Measurements from ENCODE around the gene MAN1C1.
"Not testable (repeated sequence)": the region's sequence is repeated elsewhere in the genome, so short reads cannot be mapped to it uniquely, and the experiment has no call there.

The MAN1C1 gene

DNA sequence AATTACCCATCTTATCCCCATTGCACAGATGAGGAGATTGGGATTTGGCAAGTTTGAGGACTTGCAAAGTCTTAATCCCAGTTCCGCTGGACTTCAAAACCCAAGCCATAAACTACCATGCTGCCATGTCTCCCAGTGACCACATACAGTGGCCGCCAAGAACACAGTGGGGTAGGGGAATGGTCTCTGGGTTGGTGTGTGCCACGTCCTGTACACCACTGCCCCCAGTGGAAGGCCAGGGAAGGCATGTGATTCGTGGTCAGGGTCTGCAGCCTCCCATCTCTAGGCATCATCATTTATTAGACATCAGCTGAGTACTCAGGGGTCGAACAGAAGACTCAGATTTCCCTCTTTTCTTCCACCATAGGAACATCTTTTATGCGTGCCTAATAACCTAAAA is 76.0 kb downstream of the MAN1C1 start:
- TF ChIP-seq, protein P1, sequence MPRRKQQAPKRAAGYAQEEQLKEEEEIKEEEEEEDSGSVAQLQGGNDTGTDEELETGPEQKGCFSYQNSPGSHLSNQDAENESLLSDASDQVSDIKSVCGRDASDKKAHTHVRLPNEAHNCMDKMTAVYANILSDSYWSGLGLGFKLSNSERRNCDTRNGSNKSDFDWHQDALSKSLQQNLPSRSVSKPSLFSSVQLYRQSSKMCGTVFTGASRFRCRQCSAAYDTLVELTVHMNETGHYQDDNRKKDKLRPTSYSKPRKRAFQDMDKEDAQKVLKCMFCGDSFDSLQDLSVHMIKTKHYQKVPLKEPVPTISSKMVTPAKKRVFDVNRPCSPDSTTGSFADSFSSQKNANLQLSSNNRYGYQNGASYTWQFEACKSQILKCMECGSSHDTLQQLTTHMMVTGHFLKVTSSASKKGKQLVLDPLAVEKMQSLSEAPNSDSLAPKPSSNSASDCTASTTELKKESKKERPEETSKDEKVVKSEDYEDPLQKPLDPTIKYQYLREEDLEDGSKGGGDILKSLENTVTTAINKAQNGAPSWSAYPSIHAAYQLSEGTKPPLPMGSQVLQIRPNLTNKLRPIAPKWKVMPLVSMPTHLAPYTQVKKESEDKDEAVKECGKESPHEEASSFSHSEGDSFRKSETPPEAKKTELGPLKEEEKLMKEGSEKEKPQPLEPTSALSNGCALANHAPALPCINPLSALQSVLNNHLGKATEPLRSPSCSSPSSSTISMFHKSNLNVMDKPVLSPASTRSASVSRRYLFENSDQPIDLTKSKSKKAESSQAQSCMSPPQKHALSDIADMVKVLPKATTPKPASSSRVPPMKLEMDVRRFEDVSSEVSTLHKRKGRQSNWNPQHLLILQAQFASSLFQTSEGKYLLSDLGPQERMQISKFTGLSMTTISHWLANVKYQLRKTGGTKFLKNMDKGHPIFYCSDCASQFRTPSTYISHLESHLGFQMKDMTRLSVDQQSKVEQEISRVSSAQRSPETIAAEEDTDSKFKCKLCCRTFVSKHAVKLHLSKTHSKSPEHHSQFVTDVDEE (CRISPR knock-in tag; IDR thresholded peaks at IDR 0.05), result no peak
- TF ChIP-seq OSR1 (CRISPR knock-in tag; IDR thresholded peaks at IDR 0.05) (no peak), ZC3H10 (CRISPR knock-in tag; IDR thresholded peaks at IDR 0.05) (no peak), ZNF565 (CRISPR knock-in tag; conservative IDR thresholded peaks at IDR 0.05; ENCODE audit: low read depth) (no peak), CSDC2 (CRISPR knock-in tag; IDR thresholded peaks at IDR 0.05) (no peak), RARB (CRISPR knock-in tag; IDR thresholded peaks at IDR 0.05) (no peak)
- TF ChIP-seq, protein P2, sequence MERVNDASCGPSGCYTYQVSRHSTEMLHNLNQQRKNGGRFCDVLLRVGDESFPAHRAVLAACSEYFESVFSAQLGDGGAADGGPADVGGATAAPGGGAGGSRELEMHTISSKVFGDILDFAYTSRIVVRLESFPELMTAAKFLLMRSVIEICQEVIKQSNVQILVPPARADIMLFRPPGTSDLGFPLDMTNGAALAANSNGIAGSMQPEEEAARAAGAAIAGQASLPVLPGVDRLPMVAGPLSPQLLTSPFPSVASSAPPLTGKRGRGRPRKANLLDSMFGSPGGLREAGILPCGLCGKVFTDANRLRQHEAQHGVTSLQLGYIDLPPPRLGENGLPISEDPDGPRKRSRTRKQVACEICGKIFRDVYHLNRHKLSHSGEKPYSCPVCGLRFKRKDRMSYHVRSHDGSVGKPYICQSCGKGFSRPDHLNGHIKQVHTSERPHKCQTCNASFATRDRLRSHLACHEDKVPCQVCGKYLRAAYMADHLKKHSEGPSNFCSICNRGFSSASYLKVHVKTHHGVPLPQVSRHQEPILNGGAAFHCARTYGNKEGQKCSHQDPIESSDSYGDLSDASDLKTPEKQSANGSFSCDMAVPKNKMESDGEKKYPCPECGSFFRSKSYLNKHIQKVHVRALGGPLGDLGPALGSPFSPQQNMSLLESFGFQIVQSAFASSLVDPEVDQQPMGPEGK (CRISPR knock-in tag; IDR thresholded peaks at IDR 0.05; ENCODE audit: borderline replicate concordance), result no peak
- ATAC-seq, result peak; percentile 40; the same call in 1 of the 3 replicates

DNA sequence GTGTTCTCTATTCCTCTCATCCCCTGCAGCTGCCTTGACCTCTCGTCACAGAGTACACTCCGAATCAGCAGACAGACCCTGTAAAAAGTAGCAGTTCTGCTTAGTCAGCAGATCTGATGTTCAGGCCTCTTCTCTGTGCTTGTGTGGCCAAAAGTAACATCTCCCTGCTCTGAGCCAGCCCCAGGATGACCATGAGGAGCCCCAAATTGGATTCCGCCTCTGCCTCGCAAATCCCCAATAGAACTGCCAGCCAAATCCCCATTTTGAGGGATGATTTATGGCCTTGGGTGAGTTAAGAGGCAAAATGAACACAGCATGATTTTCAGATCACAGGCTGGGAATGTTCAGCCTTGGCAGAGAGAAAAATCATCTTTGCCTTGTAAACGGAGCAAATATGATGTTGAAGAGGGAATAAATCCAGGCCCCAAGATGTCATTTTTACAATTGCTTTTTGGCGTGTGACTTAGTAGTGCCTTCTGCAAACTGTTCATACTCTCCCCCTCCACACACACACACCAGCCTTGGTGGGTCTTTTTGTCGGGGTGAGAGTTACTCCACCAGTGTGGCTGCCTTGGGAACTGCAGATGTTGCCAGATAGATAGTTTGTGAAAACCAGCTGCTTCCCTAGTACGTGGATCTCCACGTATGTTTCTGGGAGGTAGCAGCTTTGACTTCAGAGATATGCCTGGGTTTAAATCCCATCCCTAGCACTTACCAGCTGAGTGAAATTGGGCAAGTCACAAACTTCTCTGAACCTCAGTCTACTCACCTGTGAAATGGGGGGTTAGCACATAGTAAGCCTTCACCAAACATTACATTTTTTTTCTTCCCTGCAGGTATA is 77.8 kb downstream of the MAN1C1 start:
- no peak for TF ChIP-seq OSR1 (CRISPR knock-in tag; IDR thresholded peaks at IDR 0.05)

GRCh38 chr1:25695090-25695770 is 78.6 kb downstream of the MAN1C1 start:
- peak; percentile 67 for ATAC-seq
- TF ChIP-seq ZFP3 (CRISPR knock-in tag; IDR thresholded peaks at IDR 0.05) (0 out of 2 replicates have a peak, but pooled peaks have one; percentile 18), PPARA (CRISPR knock-in tag; IDR thresholded peaks at IDR 0.05; ENCODE audit: borderline replicate concordance) (no peak)

More for the DNA sequence above, 77.8 kb downstream of the MAN1C1 start:
- no peak for ATAC-seq

- no peak for TF ChIP-seq PPARA (CRISPR knock-in tag; IDR thresholded peaks at IDR 0.05; ENCODE audit: borderline replicate concordance)
- TF ChIP-seq BACH2 (CRISPR knock-in tag; IDR thresholded peaks at IDR 0.05; ENCODE audit: borderline replicate concordance), result no peak
- no peak for TF ChIP-seq ZNF8 (CRISPR knock-in tag; IDR thresholded peaks at IDR 0.05)
- TF ChIP-seq, protein P2 (CRISPR knock-in tag; IDR thresholded peaks at IDR 0.05; ENCODE audit: borderline replicate concordance), result no peak
- no peak for TF ChIP-seq ESRRG (CRISPR knock-in tag; IDR thresholded peaks at IDR 0.05)
- TF ChIP-seq ZNF565 (CRISPR knock-in tag; conservative IDR thresholded peaks at IDR 0.05; ENCODE audit: low read depth), result no peak
- no peak for TF ChIP-seq ISL1 (CRISPR knock-in tag; IDR thresholded peaks at IDR 0.05)
- no peak for TF ChIP-seq TOX (CRISPR knock-in tag; IDR thresholded peaks at IDR 0.05; ENCODE audit: borderline replicate concordance)
- TF ChIP-seq CREB5 (CRISPR knock-in tag; IDR thresholded peaks at IDR 0.05; ENCODE audit: low read depth), result no peak
- no peak for TF ChIP-seq SNAI2 (CRISPR knock-in tag; IDR thresholded peaks at IDR 0.05)
- no peak for TF ChIP-seq ZFP30 (CRISPR knock-in tag; IDR thresholded peaks at IDR 0.05)
- no peak for TF ChIP-seq OSR1 (CRISPR knock-in tag; IDR thresholded peaks at IDR 0.05)
- no peak for TF ChIP-seq ZNF70 (CRISPR knock-in tag; IDR thresholded peaks at IDR 0.05)
- TF ChIP-seq CSDC2 (CRISPR knock-in tag; IDR thresholded peaks at IDR 0.05), result no peak
- TF ChIP-seq, protein P3, sequence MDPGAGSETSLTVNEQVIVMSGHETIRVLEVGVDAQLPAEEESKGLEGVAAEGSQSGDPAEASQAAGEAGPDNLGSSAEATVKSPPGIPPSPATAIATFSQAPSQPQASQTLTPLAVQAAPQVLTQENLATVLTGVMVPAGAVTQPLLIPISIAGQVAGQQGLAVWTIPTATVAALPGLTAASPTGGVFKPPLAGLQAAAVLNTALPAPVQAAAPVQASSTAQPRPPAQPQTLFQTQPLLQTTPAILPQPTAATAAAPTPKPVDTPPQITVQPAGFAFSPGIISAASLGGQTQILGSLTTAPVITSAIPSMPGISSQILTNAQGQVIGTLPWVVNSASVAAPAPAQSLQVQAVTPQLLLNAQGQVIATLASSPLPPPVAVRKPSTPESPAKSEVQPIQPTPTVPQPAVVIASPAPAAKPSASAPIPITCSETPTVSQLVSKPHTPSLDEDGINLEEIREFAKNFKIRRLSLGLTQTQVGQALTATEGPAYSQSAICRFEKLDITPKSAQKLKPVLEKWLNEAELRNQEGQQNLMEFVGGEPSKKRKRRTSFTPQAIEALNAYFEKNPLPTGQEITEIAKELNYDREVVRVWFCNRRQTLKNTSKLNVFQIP (CRISPR knock-in tag; IDR thresholded peaks at IDR 0.05; ENCODE audit: borderline replicate concordance, low read depth), result no peak
- TF ChIP-seq ZC3H10 (CRISPR knock-in tag; IDR thresholded peaks at IDR 0.05), result no peak
- no peak for TF ChIP-seq GLIS3 (CRISPR knock-in tag; IDR thresholded peaks at IDR 0.05)
- TF ChIP-seq ZFP3 (CRISPR knock-in tag; IDR thresholded peaks at IDR 0.05), result no peak
- no peak for TF ChIP-seq CSRNP3 (CRISPR knock-in tag; IDR thresholded peaks at IDR 0.05)
- no peak; the same call in 2 of the 3 replicates for ATAC-seq
Measured at GRCh38 chr1:25695771-25696311, 79.2 kb downstream of the MAN1C1 start.

- not testable (repeated sequence) for ATAC-seq
Measured at GRCh38 chr1:25696643-25697042, 80.1 kb downstream of the MAN1C1 start.

All from SK-N-SH treated with all-trans-retinoic acid at 6 μM for 48 hours (cell line).